ENCODE data around the gene TRIM29. TPM values are rescaled to one million over a fixed set of nuclear protein-coding genes. Genes with fewer than 3 reads are reported as not detected.

The TRIM29 gene
- total RNA-seq, 1 donor from 2014 or later: not detected

DNA sequence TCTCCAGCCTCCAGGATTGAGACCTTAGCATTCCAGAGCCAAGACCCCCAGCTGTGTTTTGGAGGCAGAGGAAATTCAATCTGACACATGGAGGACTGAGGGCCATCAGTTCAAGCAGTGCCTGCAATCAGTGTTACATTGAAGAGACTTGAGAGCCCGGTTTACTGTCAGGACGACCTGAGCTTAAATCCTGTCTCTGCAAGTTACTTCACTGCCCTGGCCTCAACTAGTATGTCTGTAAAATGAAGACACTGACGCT is 35.1 kb downstream of the TRIM29 start:
- DNase-seq (ENCODE audit: low spot score): no peak
- TF ChIP-seq, protein P1, sequence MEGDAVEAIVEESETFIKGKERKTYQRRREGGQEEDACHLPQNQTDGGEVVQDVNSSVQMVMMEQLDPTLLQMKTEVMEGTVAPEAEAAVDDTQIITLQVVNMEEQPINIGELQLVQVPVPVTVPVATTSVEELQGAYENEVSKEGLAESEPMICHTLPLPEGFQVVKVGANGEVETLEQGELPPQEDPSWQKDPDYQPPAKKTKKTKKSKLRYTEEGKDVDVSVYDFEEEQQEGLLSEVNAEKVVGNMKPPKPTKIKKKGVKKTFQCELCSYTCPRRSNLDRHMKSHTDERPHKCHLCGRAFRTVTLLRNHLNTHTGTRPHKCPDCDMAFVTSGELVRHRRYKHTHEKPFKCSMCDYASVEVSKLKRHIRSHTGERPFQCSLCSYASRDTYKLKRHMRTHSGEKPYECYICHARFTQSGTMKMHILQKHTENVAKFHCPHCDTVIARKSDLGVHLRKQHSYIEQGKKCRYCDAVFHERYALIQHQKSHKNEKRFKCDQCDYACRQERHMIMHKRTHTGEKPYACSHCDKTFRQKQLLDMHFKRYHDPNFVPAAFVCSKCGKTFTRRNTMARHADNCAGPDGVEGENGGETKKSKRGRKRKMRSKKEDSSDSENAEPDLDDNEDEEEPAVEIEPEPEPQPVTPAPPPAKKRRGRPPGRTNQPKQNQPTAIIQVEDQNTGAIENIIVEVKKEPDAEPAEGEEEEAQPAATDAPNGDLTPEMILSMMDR (IDR thresholded peaks at IDR 0.05; ENCODE audit: unreplicated experiment): no peak
- H3K36me3 Mint-ChIP-seq (ENCODE audit: low read depth, unreplicated experiment): peaks cover 5% of the 10 kb centered on the region

DNA sequence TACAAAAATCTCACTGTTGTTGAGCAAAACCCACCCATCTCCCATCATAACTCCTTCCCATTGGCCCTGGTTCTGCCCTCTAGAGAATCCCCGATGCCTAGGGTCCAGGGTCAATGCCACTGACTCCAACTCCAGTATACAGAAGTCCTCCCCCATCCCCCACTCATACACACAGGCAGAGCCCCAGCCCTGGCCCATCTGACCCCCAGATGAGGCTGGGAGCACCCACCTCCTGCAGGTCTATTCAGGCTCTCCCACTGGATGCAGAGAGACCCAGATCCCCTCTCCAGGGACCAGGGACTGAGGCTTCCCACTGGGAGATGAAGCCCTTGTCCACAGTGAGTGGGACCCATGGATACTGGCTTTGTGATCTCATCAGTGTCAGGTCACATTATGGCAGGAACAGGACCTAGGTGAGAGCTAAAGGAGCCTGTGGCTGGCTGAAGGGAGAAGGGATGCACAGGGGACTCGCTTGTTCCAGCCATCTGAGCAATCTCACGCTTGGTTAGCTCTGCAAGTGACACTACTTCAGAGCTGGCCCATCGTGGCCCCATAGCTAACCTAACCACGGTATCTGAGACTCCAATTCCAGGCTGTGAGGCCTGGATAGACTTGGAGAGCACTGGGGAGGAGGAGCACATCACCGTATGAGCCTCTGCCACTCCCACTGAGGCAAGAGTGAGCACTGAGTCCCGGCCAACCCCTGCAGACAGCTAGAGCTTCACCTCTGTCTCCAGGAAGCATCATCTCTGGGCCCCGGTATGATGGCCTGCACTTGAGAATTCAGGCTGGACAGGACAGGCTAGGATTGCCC is 35.7 kb downstream of the TRIM29 start:
- TF ChIP-seq, protein P1 (IDR thresholded peaks at IDR 0.05; ENCODE audit: unreplicated experiment): no peak
- no peak for DNase-seq (ENCODE audit: low spot score)
- no peak overlapping the region for H3K27ac Mint-ChIP-seq (ENCODE audit: unreplicated experiment)
- peaks cover 5% of the 10 kb centered on the region for H3K36me3 Mint-ChIP-seq (ENCODE audit: low read depth, unreplicated experiment)
- no peaks in the 10 kb centered on the region for H3K4me1 Mint-ChIP-seq (ENCODE audit: unreplicated experiment)
- H3K9me3 Mint-ChIP-seq (ENCODE audit: unreplicated experiment): no peaks in the 10 kb centered on the region
- peaks cover 12% of the 10 kb centered on the region for H3K27me3 Mint-ChIP-seq (ENCODE audit: unreplicated experiment)
- H3K4me3 Mint-ChIP-seq (ENCODE audit: unreplicated experiment): no peak overlapping the region

More for the DNA sequence above, 35.1 kb downstream of the TRIM29 start:
- no peak overlapping the region for H3K27ac Mint-ChIP-seq (ENCODE audit: unreplicated experiment)
- no peaks in the 10 kb centered on the region for H3K9me3 Mint-ChIP-seq (ENCODE audit: unreplicated experiment)
- no peak overlapping the region for H3K4me3 Mint-ChIP-seq (ENCODE audit: unreplicated experiment)
- no peaks in the 10 kb centered on the region for H3K4me1 Mint-ChIP-seq (ENCODE audit: unreplicated experiment)
- peaks cover 12% of the 10 kb centered on the region for H3K27me3 Mint-ChIP-seq (ENCODE audit: unreplicated experiment)

- Mint-ChIP-seq H3K27me3 (ENCODE audit: unreplicated experiment) (peaks cover 10% of the 10 kb centered on the region), H3K4me3 (ENCODE audit: unreplicated experiment) (no peak overlapping the region), H3K27ac (ENCODE audit: unreplicated experiment) (no peak overlapping the region), H3K4me1 (ENCODE audit: unreplicated experiment) (no peaks in the 10 kb centered on the region), H3K36me3 (ENCODE audit: low read depth, unreplicated experiment) (no peaks in the 10 kb centered on the region), H3K9me3 (ENCODE audit: unreplicated experiment) (no peaks in the 10 kb centered on the region)
- DNase-seq (ENCODE audit: low spot score): no peak
- TF ChIP-seq, protein P1 (IDR thresholded peaks at IDR 0.05; ENCODE audit: unreplicated experiment): no peak
These were observed 39.4 kb downstream of the TRIM29 start for GRCh38 chr11:120098503-120099020.

- H3K27ac Mint-ChIP-seq (ENCODE audit: unreplicated experiment): no peak overlapping the region
- no peaks in the 10 kb centered on the region for H3K36me3 Mint-ChIP-seq (ENCODE audit: low read depth, unreplicated experiment)
- no peaks in the 10 kb centered on the region for H3K4me1 Mint-ChIP-seq (ENCODE audit: unreplicated experiment)
- H3K4me3 Mint-ChIP-seq (ENCODE audit: unreplicated experiment): no peak overlapping the region
- DNase-seq (ENCODE audit: low spot score): no peak
- peaks cover 10% of the 10 kb centered on the region for H3K27me3 Mint-ChIP-seq (ENCODE audit: unreplicated experiment)
- H3K9me3 Mint-ChIP-seq (ENCODE audit: unreplicated experiment): no peaks in the 10 kb centered on the region
- TF ChIP-seq, protein P1 (IDR thresholded peaks at IDR 0.05; ENCODE audit: unreplicated experiment): no peak
These were observed 40.1 kb downstream of the TRIM29 start for GRCh38 chr11:120097721-120098385.

Data from endothelial cell (in vitro differentiated cells).